Measurements from ENCODE around the gene PPA1. TPM values are rescaled to one million over a fixed set of nuclear protein-coding genes. Genes with fewer than 3 reads are reported as not detected.

PPA1 gene
- 200 and 219 TPM in 2 replicates for total RNA-seq

- Histone ChIP-seq H3K36me3 (ENCODE audit: insufficient read depth, low read length) (peaks cover 17% of the 10 kb centered on the region), H4K20me1 (ENCODE audit: insufficient read depth, low read length) (peaks cover 20% of the 10 kb centered on the region), H3K27ac (ENCODE audit: low read depth, low read length) (peak within 1 kb of the TSS; percentile 76), H3K79me2 (ENCODE audit: insufficient read depth, low read length) (peaks cover 41% of the 10 kb centered on the region), H3K27me3 (ENCODE audit: insufficient read depth, low read length) (no peaks in the 10 kb centered on the region), H3K9me3 (ENCODE audit: low read depth, low read length) (no peaks in the 10 kb centered on the region), H3K4me2 (ENCODE audit: insufficient read depth, low read length) (peak within 1 kb of the TSS; percentile 100), H3K4me3 (ENCODE audit: insufficient read depth, low read length) (peak within 1 kb of the TSS; percentile 95), H2AFZ (ENCODE audit: low read length) (peak within 1 kb of the TSS; percentile 100), H3K4me1 (ENCODE audit: insufficient read depth, low read length) (peaks cover 13% of the 10 kb centered on the region)
- peak; percentile 100 for DNase-seq (ENCODE audit: insufficient read length, low spot score, missing footprints)
- peak; percentile 30 for TF ChIP-seq CTCF (IDR thresholded peaks at IDR 0.05; ENCODE audit: extremely low read depth, low read depth, low read length)
Measured at GRCh38 chr10:70233109-70233938, at the start of gene PPA1. PPA1 (minus strand) TSS chr10:70233429; CDS start chr10:70233327, 102 bp downstream.

- H3K27me3 ChIP-seq (ENCODE audit: insufficient read depth, low read length) = peaks cover 63% of the 10 kb centered on the region
Measured at GRCh38 chr10:70281609-70282008, 48.4 kb upstream of the PPA1 start.

GRCh38 chr10:70280099-70280498, 46.9 kb upstream of the PPA1 start:
- no peak overlapping the region for H3K4me2 ChIP-seq (ENCODE audit: insufficient read depth, low read length)
- H3K36me3 ChIP-seq (ENCODE audit: insufficient read depth, low read length) = no peaks in the 10 kb centered on the region
- H4K20me1 ChIP-seq (ENCODE audit: insufficient read depth, low read length) = no peaks in the 10 kb centered on the region
- no peaks in the 10 kb centered on the region for H3K9me3 ChIP-seq (ENCODE audit: low read depth, low read length)
- H3K27me3 ChIP-seq (ENCODE audit: insufficient read depth, low read length) = peaks cover 55% of the 10 kb centered on the region
- no peak overlapping the region for H2AFZ ChIP-seq (ENCODE audit: low read length)
- H3K27ac ChIP-seq (ENCODE audit: low read depth, low read length) = no peak overlapping the region
- no peaks in the 10 kb centered on the region for H3K79me2 ChIP-seq (ENCODE audit: insufficient read depth, low read length)
- no peaks in the 10 kb centered on the region for H3K4me1 ChIP-seq (ENCODE audit: insufficient read depth, low read length)
- no peak overlapping the region for H3K4me3 ChIP-seq (ENCODE audit: insufficient read depth, low read length)
- TF ChIP-seq CTCF (IDR thresholded peaks at IDR 0.05; ENCODE audit: extremely low read depth, low read depth, low read length) = no peak
- no peak for DNase-seq (ENCODE audit: insufficient read length, low spot score, missing footprints)

More at GRCh38 chr10:70281609-70282008, 48.4 kb upstream of the PPA1 start:
- no peak for DNase-seq (ENCODE audit: insufficient read length, low spot score, missing footprints)
- Histone ChIP-seq H3K4me3 (ENCODE audit: insufficient read depth, low read length) (no peak overlapping the region), H3K4me1 (ENCODE audit: insufficient read depth, low read length) (no peaks in the 10 kb centered on the region), H3K36me3 (ENCODE audit: insufficient read depth, low read length) (no peaks in the 10 kb centered on the region), H2AFZ (ENCODE audit: low read length) (no peak overlapping the region), H3K9me3 (ENCODE audit: low read depth, low read length) (no peaks in the 10 kb centered on the region), H3K27ac (ENCODE audit: low read depth, low read length) (no peak overlapping the region), H3K4me2 (ENCODE audit: insufficient read depth, low read length) (no peak overlapping the region), H4K20me1 (ENCODE audit: insufficient read depth, low read length) (no peaks in the 10 kb centered on the region), H3K79me2 (ENCODE audit: insufficient read depth, low read length) (no peaks in the 10 kb centered on the region)
- TF ChIP-seq CTCF (IDR thresholded peaks at IDR 0.05; ENCODE audit: extremely low read depth, low read depth, low read length) = no peak

- Histone ChIP-seq H3K4me3 (ENCODE audit: insufficient read depth, low read length) (no peak overlapping the region), H3K4me2 (ENCODE audit: insufficient read depth, low read length) (no peak overlapping the region), H3K27ac (ENCODE audit: low read depth, low read length) (no peak overlapping the region), H3K9me3 (ENCODE audit: low read depth, low read length) (no peaks in the 10 kb centered on the region), H3K4me1 (ENCODE audit: insufficient read depth, low read length) (peaks cover 7% of the 10 kb centered on the region), H3K27me3 (ENCODE audit: insufficient read depth, low read length) (peaks cover 33% of the 10 kb centered on the region), H3K79me2 (ENCODE audit: insufficient read depth, low read length) (no peaks in the 10 kb centered on the region), H2AFZ (ENCODE audit: low read length) (no peak overlapping the region), H4K20me1 (ENCODE audit: insufficient read depth, low read length) (no peaks in the 10 kb centered on the region), H3K36me3 (ENCODE audit: insufficient read depth, low read length) (no peaks in the 10 kb centered on the region)
- no peak for TF ChIP-seq CTCF (IDR thresholded peaks at IDR 0.05; ENCODE audit: extremely low read depth, low read depth, low read length)
- no peak for DNase-seq (ENCODE audit: insufficient read length, low spot score, missing footprints)
Measured at GRCh38 chr10:70277396-70278030, 44.3 kb upstream of the PPA1 start.
